ENCODE data around the gene GPR132. TPM values are rescaled to one million over a fixed set of nuclear protein-coding genes. Genes with fewer than 3 reads are reported as not detected.

The GPR132 gene
- total and polyA plus RNA-seq, 2 donors (not counting 3 experiments of a cell fraction or from before 2014, with no cell fraction given): not detected

GRCh38 chr14:105058521-105059034 is 6.7 kb downstream of the GPR132 start:
- Histone ChIP-seq H3K4me2 (ENCODE audit: insufficient read depth, low read length) (no peak overlapping the region), H3K4me1 (ENCODE audit: control insufficient read depth, extremely low read depth, insufficient read depth, low read length) (peaks cover 20% of the 10 kb centered on the region), H3K27me3 (ENCODE audit: control insufficient read depth in 2 of 2, insufficient read depth in 2 of 2, low read length in 2 of 2) (no peaks in the 10 kb centered on the region), H3K9ac (replicated peaks; ENCODE audit: extremely low read depth, insufficient read depth, low read length) (no peak overlapping the region), H3K9me1 (replicated peaks; ENCODE audit: control insufficient read depth, extremely low read depth, insufficient read depth, low read length) (no peaks in the 10 kb centered on the region), H3K36me3 (ENCODE audit: control insufficient read depth in 2 of 2, extremely low read depth in 1 of 2, insufficient read depth in 2 of 2, low read length in 2 of 2) (no peaks in the 10 kb centered on the region), H2AFZ (ENCODE audit: low read depth, low read length) (no peak overlapping the region), H3K4me3 (replicated peaks in 1 of 3; ENCODE audit: insufficient read depth in 1 of 3, low read depth in 1 of 3, low read length in 3 of 3) (no peak overlapping the region), H3K27ac (ENCODE audit: insufficient read depth, low read depth, low read length) (no peak overlapping the region), H4K20me1 (replicated peaks; ENCODE audit: control insufficient read depth, extremely low read depth, insufficient read depth, low read length) (no peaks in the 10 kb centered on the region), H3K9me3 (replicated peaks; ENCODE audit: control insufficient read depth, insufficient read depth, low read length) (no peaks in the 10 kb centered on the region), H3K79me2 (ENCODE audit: control insufficient read depth, insufficient read depth, low read length) (no peaks in the 10 kb centered on the region)
- BruUV-seq (replicated peaks): no TSS peak
- ChIA-PET CTCF (interaction anchor here (1.2 to 2.6 kb wide), 3 partner anchors 13 to 32 kb away, joined by 3 to 15 read pairs (median 10); no protein-coding TSS in a partner anchor), POLR2A (interaction anchor here (0.6 kb wide), 1 partner anchor 43 kb away, joined by 5 read pairs; no protein-coding TSS in a partner anchor)
- TF ChIP-seq MYC (IDR thresholded peaks at IDR 0.05; ENCODE audit: low read depth, low read length): no peak
- no peak for TF ChIP-seq FOS (IDR thresholded peaks at IDR 0.05; ENCODE audit: borderline replicate concordance, insufficient read depth, low read length)
- TF ChIP-seq GATA2 (IDR thresholded peaks at IDR 0.05; ENCODE audit: insufficient read depth, insufficient read length, low read depth, low read length): no peak
- no peak for TF ChIP-seq POLR2AphosphoS5 (IDR thresholded peaks at IDR 0.05; ENCODE audit: insufficient read depth, low read depth, low read length)
- no peak for TF ChIP-seq POLR2A (IDR thresholded peaks at IDR 0.05; ENCODE audit: low read depth, low read length)
- no peak for TF ChIP-seq JUN (IDR thresholded peaks at IDR 0.05; ENCODE audit: borderline replicate concordance, insufficient read depth, insufficient read length, low read depth)
- no peak for TF ChIP-seq MAX (IDR thresholded peaks at IDR 0.05; ENCODE audit: insufficient read depth, insufficient read length)
- intact Hi-C loops (cut with micrococcal nuclease): no loop called here
- no peak for FAIRE-seq
- DNase-seq (ENCODE audit: low read depth, low spot score): no peak
- dilution Hi-C loops (cut with MboI; ENCODE audit: extremely low pct_ligation_motif_present, low sequenced_read_pairs): no loop called here

- intact Hi-C loops (cut with micrococcal nuclease): no loop called here
- BruUV-seq (replicated peaks): no TSS peak
These were observed 8.9 kb downstream of the GPR132 start for GRCh38 chr14:105056303-105056831.

More at GRCh38 chr14:105056303-105056831, 8.9 kb downstream of the GPR132 start:
- TF ChIP-seq POLR2A (IDR thresholded peaks at IDR 0.05; ENCODE audit: low read depth, low read length) (no peak), CTCF (IDR thresholded peaks at IDR 0.05; ENCODE audit: extremely low read depth in 1 of 2, insufficient read depth in 1 of 2, low read depth in 1 of 2, low read length in 2 of 2) (no peak), MYC (IDR thresholded peaks at IDR 0.05; ENCODE audit: low read depth, low read length) (no peak), POLR2AphosphoS5 (IDR thresholded peaks at IDR 0.05; ENCODE audit: insufficient read depth, low read depth, low read length) (no peak), JUN (IDR thresholded peaks at IDR 0.05; ENCODE audit: borderline replicate concordance, insufficient read depth, insufficient read length, low read depth) (no peak)
- ChIA-PET POLR2A (no interaction called here), CTCF (interaction anchor here (1.1 to 2.6 kb wide), 4 partner anchors 8 to 30 kb away, joined by 4 to 15 read pairs (median 8); no protein-coding TSS in a partner anchor)
- Histone ChIP-seq H3K79me2 (ENCODE audit: control insufficient read depth, insufficient read depth, low read length) (no peaks in the 10 kb centered on the region), H3K9me1 (replicated peaks; ENCODE audit: control insufficient read depth, extremely low read depth, insufficient read depth, low read length) (no peaks in the 10 kb centered on the region), H3K36me3 (ENCODE audit: control insufficient read depth in 2 of 2, extremely low read depth in 1 of 2, insufficient read depth in 2 of 2, low read length in 2 of 2) (no peaks in the 10 kb centered on the region), H3K4me2 (ENCODE audit: insufficient read depth, low read length) (no peak overlapping the region), H4K20me1 (replicated peaks; ENCODE audit: control insufficient read depth, extremely low read depth, insufficient read depth, low read length) (no peaks in the 10 kb centered on the region), H3K27me3 (ENCODE audit: control insufficient read depth in 2 of 2, insufficient read depth in 2 of 2, low read length in 2 of 2) (no peaks in the 10 kb centered on the region), H3K4me1 (ENCODE audit: control insufficient read depth, extremely low read depth, insufficient read depth, low read length) (peaks cover 18% of the 10 kb centered on the region), H3K4me3 (replicated peaks in 1 of 3; ENCODE audit: insufficient read depth in 1 of 3, low read depth in 1 of 3, low read length in 3 of 3) (no peak overlapping the region), H3K9ac (replicated peaks; ENCODE audit: extremely low read depth, insufficient read depth, low read length) (no peak overlapping the region), H2AFZ (ENCODE audit: low read depth, low read length) (no peak overlapping the region), H3K9me3 (replicated peaks; ENCODE audit: control insufficient read depth, insufficient read depth, low read length) (no peaks in the 10 kb centered on the region), H3K27ac (ENCODE audit: insufficient read depth, low read depth, low read length) (no peak overlapping the region)
- no peak for FAIRE-seq
- DNase-seq (ENCODE audit: low read depth, low spot score): no peak
- dilution Hi-C loops (cut with MboI; ENCODE audit: extremely low pct_ligation_motif_present, low sequenced_read_pairs): no loop called here
